Adrenal gland (tissue), 12 donors: Measurements from ENCODE around the gene SPPL3. TPM values are rescaled to one million over a fixed set of nuclear protein-coding genes. Genes with fewer than 3 reads are reported as not detected.

Experiments used
- DNase-seq, 7 donors: peaks; one replicate each; pipeline ENCODE4 v3.0.0-alpha.2; 2019 to 2020
- H3K27ac ChIP-seq, 5 donors: fragments of 200-600 bp; sonication (generic) in 4 of 5; 1 replicate in 3 of 5; 2 replicates in 2 of 5; pipeline versions ENCODE4 v1.5.1 to v1.8.0; 2016 to 2020; ENCODE audit warnings: mild to moderate bottlenecking in 1 of 5
- H3K27me3 ChIP-seq: fragments of 200-600 bp; 2 replicates; pipeline ENCODE4 v1.8.0; 2021
- H3K36me3 ChIP-seq, 2 donors: fragments of 200-600 bp; replicated peaks in 1 of 2; 1 replicate in 1 of 2; 2 replicates in 1 of 2; pipeline versions ENCODE4 v1.5.1 to v1.8.0; 2018 to 2022
- H3K4me1 ChIP-seq, 2 donors: fragments of 200-600 bp; replicated peaks in 1 of 2; 1 replicate in 1 of 2; 2 replicates in 1 of 2; pipeline versions ENCODE4 v1.5.1 to v1.8.0; 2018 to 2021
- H3K4me3 ChIP-seq, 4 donors: fragments of 200-600 bp; sonication (generic) in 3 of 4; one replicate each; pipeline ENCODE4 v1.5.1; 2016 to 2018
- H3K9me3 ChIP-seq, 3 donors: fragments of 200-600 bp; sonication (generic) in 1 of 3; replicated peaks in 1 of 3; 1 replicate in 2 of 3; 2 replicates in 1 of 3; pipeline versions ENCODE4 v1.5.1 to v1.8.0; 2016 to 2021
- CTCF ChIP-seq, 6 experiments: fragments of 450-650 bp in 4 of 6; fragments of 200-600 bp in 2 of 6; sonication (generic) in 1 of 6; IDR thresholded peaks; 1 replicate in 5 of 6; 2 replicates in 1 of 6; pipeline versions ENCODE4 v1.5.1 to v1.8.0; 2016 to 2021; ENCODE audit warnings: antibody characterized with exemption in 6 of 6, mild to moderate bottlenecking in 2 of 6, moderate library complexity in 1 of 6
- POLR2A ChIP-seq, 2 donors: fragments of 450-650 bp; IDR thresholded peaks; one replicate each; pipeline ENCODE4 v1.6.1; 2017; ENCODE audit warnings: antibody characterized with exemption in 2 of 2, mild to moderate bottlenecking in 2 of 2, moderate library complexity in 1 of 2
- WGBS, 4 donors: extraction: QIAGEN DNeasy Blood & Tissue Kit in 2 of 4; methylation state at CpG; one replicate each; pipeline versions ENCODE4 v1.1.5 to v1.1.7; 2013 to 2017; 5-methylcytosine and 5-hydroxymethylcytosine counted together
- intact Hi-C, 2 donors: fragments of 100-400 bp; cut with DNase I; formaldehyde crosslinking; loops; one replicate each; pipeline versions ENCODE4 v1.14.1 to v1.15.0; 2022 to 2023
- polyA plus RNA-seq, 3 donors: library from polyadenylated mRNA; stranded (reverse); fragments of 200-250 nt in 2 of 3; fragments of 350-450 nt in 1 of 3; fragmentation: Illumina TruSeq in 1 of 3; extraction: RNeasy Lipid Tissue Mini Kit (QIAGEN cat#74804) in 1 of 3; gene quantifications; one replicate each; pipeline ENCODE4 v1.2.3, GENCODE V29; 2013 to 2014
- total RNA-seq, 9 donors: library from RNA; depleted of rRNA in 4 of 9; stranded (reverse); fragments of >200 nt in 4 of 9; fragments of 120-200 nt in 1 of 9; fragmentation: NEBNext Ultra II Directional in 1 of 9; extraction: Animal tissue kit (Norgen Biotek cat#: 25700) in 1 of 9; gene quantifications; one replicate each; pipeline versions ENCODE4 v1.1.0 to v1.2.4, GENCODE V29; 2013 to 2023
- donor health status: healthy with polysubstance abuse.
- donor health status: Bipolar disorder and iron deficiency.
- donor health status: DM: yes; HTN: yes; CAD: no.
- donor health status: DM: no; HTN: no; CAD: no.
- donor health status: DM: no; HTN: no; CAD: no.
- donor health status: DM: yes; HTN: yes; CAD: no.

The SPPL3 gene
- total and polyA plus RNA-seq, 12 donors, result 10.5 to 50.6 (median 21.3) TPM

- H3K27me3 ChIP-seq, result no peaks in the 10 kb centered on the region
- no peaks in the 10 kb centered on the region for H3K36me3 ChIP-seq
- no peak overlapping the region for H3K4me3 ChIP-seq
- TF ChIP-seq POLR2A (IDR thresholded peaks at IDR 0.05) (no peak), CTCF (IDR thresholded peaks at IDR 0.05) (no peak)
- H3K4me1 ChIP-seq, result no peaks in the 10 kb centered on the region
- H3K27ac ChIP-seq, result no peak overlapping the region
- no peaks in the 10 kb centered on the region for H3K9me3 ChIP-seq
- DNase-seq, result no peak
- intact Hi-C loops, result loop anchor here in 1 of 2 donors (10.0 kb wide), 1 partner anchor 220 kb away; the partner anchor contains the start of gene HNF1A
Observed at GRCh38 chr12:120754792-120755191, 149.4 kb downstream of the SPPL3 start.

DNA sequence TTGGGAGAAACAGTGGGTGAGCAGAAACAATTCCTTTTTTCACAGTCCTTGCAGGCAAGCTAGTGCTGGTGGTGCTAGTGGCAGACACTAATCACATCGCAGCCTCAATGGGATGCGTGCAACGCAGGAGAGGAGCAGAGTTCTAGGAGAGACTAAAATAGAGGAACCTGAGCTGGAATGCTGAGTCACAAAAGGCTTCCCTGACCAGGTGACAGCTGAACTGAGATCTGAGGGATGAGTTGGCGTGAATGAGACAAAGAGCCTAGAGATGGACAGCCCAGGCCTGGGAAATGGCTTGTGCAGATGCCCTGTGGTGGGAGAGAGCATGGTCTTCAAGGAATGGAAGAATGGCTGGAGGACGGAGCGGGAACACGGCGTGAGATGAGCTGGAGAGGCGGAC, 152.8 kb downstream of the SPPL3 start:
- TF ChIP-seq POLR2A (IDR thresholded peaks at IDR 0.05), result no peak
- no peak for TF ChIP-seq CTCF (IDR thresholded peaks at IDR 0.05)
- H3K9me3 ChIP-seq, result no peaks in the 10 kb centered on the region
- no peak for DNase-seq
- no peak overlapping the region for H3K4me3 ChIP-seq
- H3K4me1 ChIP-seq, result no peaks in the 10 kb centered on the region
- no peaks in the 10 kb centered on the region for H3K27me3 ChIP-seq
- WGBS, 4 donors, result 95 to 97% (median 97%) methylated on average over 9 of the region's 9 CpGs
- no peaks in the 10 kb centered on the region for H3K36me3 ChIP-seq
- no peak overlapping the region for H3K27ac ChIP-seq
- intact Hi-C loops, result loop anchor here in 1 of 2 donors (10.0 kb wide), 1 partner anchor 223 kb away; the partner anchor contains the start of gene HNF1A

DNA sequence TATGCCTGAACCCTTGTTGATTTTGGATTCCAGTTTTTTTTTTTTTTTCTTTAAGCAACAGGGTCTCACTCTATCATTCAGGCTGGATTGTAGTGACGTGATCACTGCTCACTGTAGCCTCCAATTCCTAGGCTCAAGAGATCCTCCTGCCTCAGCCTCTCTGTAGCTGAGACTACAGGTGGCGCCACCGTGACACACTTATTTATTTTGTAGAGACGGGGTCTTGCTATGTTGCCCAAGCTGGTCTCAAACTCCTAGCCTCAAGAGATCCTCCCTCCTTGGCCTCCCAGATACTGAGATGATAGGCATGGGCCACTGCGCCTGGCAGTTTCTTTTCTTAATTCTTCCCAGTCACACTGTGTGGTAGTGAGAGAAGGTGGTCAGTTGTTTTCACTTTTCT, 153.4 kb downstream of the SPPL3 start:
- Histone ChIP-seq H3K9me3 (no peaks in the 10 kb centered on the region), H3K27ac (no peak overlapping the region), H3K36me3 (no peaks in the 10 kb centered on the region), H3K27me3 (no peaks in the 10 kb centered on the region), H3K4me1 (no peaks in the 10 kb centered on the region), H3K4me3 (no peak overlapping the region)
- no peak for DNase-seq
- TF ChIP-seq CTCF (IDR thresholded peaks at IDR 0.05), result no peak
- TF ChIP-seq POLR2A (IDR thresholded peaks at IDR 0.05), result no peak
- 90 to 98% (median 94%) methylated on average over 5 of the region's 5 CpGs for WGBS, 4 donors
- intact Hi-C loops, result loop anchor here in 1 of 2 donors (10.0 kb wide), 1 partner anchor 224 kb away; the partner anchor contains the start of gene HNF1A

DNA sequence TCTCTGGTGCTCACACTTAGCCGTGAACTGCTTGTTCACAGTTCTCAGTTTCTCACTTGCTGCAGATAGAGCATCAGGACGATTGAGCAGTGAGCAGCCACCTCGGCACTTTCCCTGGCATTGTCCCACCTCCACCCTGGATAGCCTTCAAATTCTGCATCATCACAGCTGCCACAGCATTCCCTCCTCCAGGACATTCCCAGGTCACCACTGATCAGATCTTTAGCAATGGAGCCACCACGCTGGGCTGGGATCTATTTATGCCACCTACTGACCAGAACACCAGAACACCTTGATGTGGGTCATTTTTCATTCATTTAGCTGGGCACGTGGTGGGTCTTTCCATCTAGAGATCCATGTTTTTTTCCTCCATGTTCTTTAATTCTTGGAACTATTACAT, 154.9 kb downstream of the SPPL3 start:
- WGBS, 4 donors, result 68 to 74% (median 71%) methylated on average over 5 of the region's 5 CpGs
- H3K4me1 ChIP-seq, result no peaks in the 10 kb centered on the region
- no peaks in the 10 kb centered on the region for H3K36me3 ChIP-seq
- DNase-seq, result no peak
- H3K27me3 ChIP-seq, result no peaks in the 10 kb centered on the region
- TF ChIP-seq CTCF (IDR thresholded peaks at IDR 0.05) (no peak), POLR2A (IDR thresholded peaks at IDR 0.05) (no peak)
- no peak overlapping the region for H3K27ac ChIP-seq
- H3K4me3 ChIP-seq, result no peak overlapping the region
- intact Hi-C loops, result no loop called here
- H3K9me3 ChIP-seq, result no peaks in the 10 kb centered on the region
